Ramos (cell line): Measurements from ENCODE around the gene RFX3.

ENCODE experiments used
- in situ Hi-C: fragments of 300-500 bp; cut with MboI; formaldehyde crosslinking; loops from one replicate; pipeline ENCODE4 v1.14.3; 2022; ENCODE audit warnings: low sequenced_read_pairs; ENCODE audit not compliant: unreplicated experiment

Gene RFX3

GRCh38 chr9:3479514-3480352 is 46.1 kb downstream of the RFX3 start:
- in situ Hi-C loops: no loop called here

GRCh38 chr9:3478549-3478953 is 47.2 kb downstream of the RFX3 start:
- in situ Hi-C loops: no loop called here

- in situ Hi-C loops: no loop called here
Measured at GRCh38 chr9:3477236-3477834, 48.5 kb downstream of the RFX3 start.

GRCh38 chr9:3475300-3476020 is 50.3 kb downstream of the RFX3 start:
- in situ Hi-C loops: no loop called here

GRCh38 chr9:3474821-3475220 is 51.0 kb downstream of the RFX3 start:
- in situ Hi-C loops: loop anchor here (25.0 kb wide), 1 partner anchor 637 kb away; no protein-coding TSS in a partner anchor

GRCh38 chr9:3473405-3473804 is 52.4 kb downstream of the RFX3 start:
- in situ Hi-C loops: loop anchor here (25.0 kb wide), 1 partner anchor 639 kb away; no protein-coding TSS in a partner anchor

GRCh38 chr9:3471883-3472282 is 53.9 kb downstream of the RFX3 start:
- in situ Hi-C loops: loop anchor here (25.0 kb wide), 1 partner anchor 640 kb away; no protein-coding TSS in a partner anchor

GRCh38 chr9:3468421-3469205 is 57.2 kb downstream of the RFX3 start:
- in situ Hi-C loops: loop anchor here (25.0 kb wide), 1 partner anchor 644 kb away; no protein-coding TSS in a partner anchor

GRCh38 chr9:3467593-3468219 is 58.1 kb downstream of the RFX3 start:
- in situ Hi-C loops: loop anchor here (25.0 kb wide), 1 partner anchor 645 kb away; no protein-coding TSS in a partner anchor

GRCh38 chr9:3464033-3464638 is 61.7 kb downstream of the RFX3 start:
- in situ Hi-C loops: loop anchor here (25.0 kb wide), 1 partner anchor 648 kb away; no protein-coding TSS in a partner anchor

- in situ Hi-C loops: loop anchor here (25.0 kb wide), 1 partner anchor 653 kb away; no protein-coding TSS in a partner anchor
Measured at GRCh38 chr9:3458806-3459475, 66.9 kb downstream of the RFX3 start.

- in situ Hi-C loops: loop anchor here (25.0 kb wide), 1 partner anchor 655 kb away; no protein-coding TSS in a partner anchor
Measured at GRCh38 chr9:3457175-3457574, 68.6 kb downstream of the RFX3 start.

- in situ Hi-C loops: loop anchor here (25.0 kb wide), 1 partner anchor 657 kb away; no protein-coding TSS in a partner anchor
Measured at GRCh38 chr9:3455717-3456116, 70.1 kb downstream of the RFX3 start.

- in situ Hi-C loops: loop anchor here (25.0 kb wide), 1 partner anchor 657 kb away; no protein-coding TSS in a partner anchor
Measured at GRCh38 chr9:3455094-3455493, 70.7 kb downstream of the RFX3 start.

- in situ Hi-C loops: loop anchor here (25.0 kb wide), 1 partner anchor 660 kb away; no protein-coding TSS in a partner anchor
Measured at GRCh38 chr9:3451956-3452355, 73.8 kb downstream of the RFX3 start.

- in situ Hi-C loops: loop anchor here (25.0 kb wide), 1 partner anchor 585 kb away; no protein-coding TSS in a partner anchor
Measured at GRCh38 chr9:3447788-3448187, 78.0 kb downstream of the RFX3 start.

GRCh38 chr9:3447143-3447542 is 78.7 kb downstream of the RFX3 start:
- in situ Hi-C loops: loop anchor here (25.0 kb wide), 1 partner anchor 585 kb away; no protein-coding TSS in a partner anchor

GRCh38 chr9:3446313-3446712 is 79.5 kb downstream of the RFX3 start:
- in situ Hi-C loops: loop anchor here (25.0 kb wide), 1 partner anchor 584 kb away; no protein-coding TSS in a partner anchor
